A549 (cell line): Measurements from ENCODE around the gene CEPT1.

Experiments used
- CHD2 ChIP-seq: fragments of 150-350 bp; IDR thresholded peaks from 2 replicates; pipeline ENCODE4 v1.6.1; 2014; ENCODE audit warnings: low read length; ENCODE audit not compliant: partially characterized antibody
- CTCF ChIP-seq: fragments of >200 bp; sonication (Bioruptor Twin); formaldehyde crosslinking; IDR thresholded peaks from 3 replicates; pipeline ENCODE4 v1.5.1; 2016
- KDM5A ChIP-seq: fragments of 200-600 bp; sonication (generic); IDR thresholded peaks from 2 replicates; pipeline ENCODE4 v1.6.1; 2016; ENCODE audit warnings: antibody characterized with exemption, mild to moderate bottlenecking
- MYC ChIP-seq: IDR thresholded peaks from 2 replicates; pipeline ENCODE4 v1.6.1; 2012; ENCODE audit warnings: mild to moderate bottlenecking, inconsistent platforms, low read length, improper control_type of control experiment, borderline replicate concordance
- POLR2A ChIP-seq: IDR thresholded peaks from 2 replicates; pipeline ENCODE4 v1.6.1; 2012; ENCODE audit warnings: mild to moderate bottlenecking, low read length
- POLR2AphosphoS2 ChIP-seq: conservative IDR thresholded peaks from 2 replicates; pipeline ENCODE4 v1.6.1; 2012; ENCODE audit warnings: low read length, improper control_type of control experiment, inconsistent platforms
- ZFP36 ChIP-seq: fragments of 450-650 bp; IDR thresholded peaks from 2 replicates; pipeline ENCODE4 v1.6.1; 2014; ENCODE audit warnings: borderline replicate concordance; ENCODE audit not compliant: partially characterized antibody

GRCh38 chr1:111190931-111191451, 51.0 kb downstream of the CEPT1 start:
- TF ChIP-seq KDM5A (no peak), CHD2 (no peak), POLR2AphosphoS2 (no peak), CTCF (no peak), MYC (no peak), ZFP36 (no peak), POLR2A (no peak)
